Dedifferentiated amniotic fluid mesenchymal stem cell (primary cell): Measurements from ENCODE around the gene CTNND2.
"Not testable (repeated sequence)": the region's sequence is repeated elsewhere in the genome, so short reads cannot be mapped to it uniquely, and the experiment has no call there.

ENCODE experiments used
- DNase-seq: peaks from one replicate; pipeline ENCODE4 v3.0.0-alpha.2; 2016; ENCODE audit errors: extremely low spot score

CTNND2 gene

DNA sequence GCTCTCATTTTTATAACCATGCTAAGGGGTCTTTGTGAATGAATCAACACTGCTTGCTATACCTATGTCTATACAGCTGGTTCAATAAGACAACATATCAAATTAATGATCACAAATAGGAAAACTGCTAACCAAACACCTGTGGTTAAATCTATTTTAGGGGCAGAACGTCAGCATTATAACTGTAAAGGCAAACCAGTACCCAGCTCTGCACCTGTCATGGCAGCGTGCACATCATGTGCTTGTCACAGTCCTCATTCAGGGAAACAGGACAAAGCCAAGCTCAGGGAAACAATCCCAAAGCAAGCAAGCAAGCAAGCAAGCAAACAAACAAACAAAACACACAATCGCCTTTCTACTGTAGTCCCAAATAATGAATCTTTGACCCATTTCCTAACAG lies 865.5 kb downstream of the CTNND2 start:
- DNase-seq, result no peak

DNA sequence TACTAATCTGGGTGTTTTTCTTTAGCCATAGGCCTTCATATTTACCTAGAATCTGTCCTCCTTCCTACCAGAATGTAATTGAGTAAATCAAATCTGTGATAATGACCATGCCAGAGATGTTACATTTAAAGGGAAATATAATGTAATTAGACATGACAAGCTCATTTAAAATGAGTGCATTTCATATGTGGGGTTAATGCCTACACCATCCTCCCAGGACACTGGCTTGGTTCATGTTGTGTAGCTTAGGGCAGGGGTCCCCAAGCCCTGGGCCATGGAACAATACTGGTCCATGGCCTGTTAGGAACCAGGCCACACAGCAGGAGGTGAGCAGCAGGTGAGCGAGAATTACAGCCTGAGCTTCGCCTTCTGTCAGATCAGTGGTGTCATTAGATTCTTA lies 866.3 kb downstream of the CTNND2 start:
- DNase-seq, result no peak

GRCh38 chr5:11037080-11037479 lies 867.2 kb downstream of the CTNND2 start:
- no peak for DNase-seq

DNA sequence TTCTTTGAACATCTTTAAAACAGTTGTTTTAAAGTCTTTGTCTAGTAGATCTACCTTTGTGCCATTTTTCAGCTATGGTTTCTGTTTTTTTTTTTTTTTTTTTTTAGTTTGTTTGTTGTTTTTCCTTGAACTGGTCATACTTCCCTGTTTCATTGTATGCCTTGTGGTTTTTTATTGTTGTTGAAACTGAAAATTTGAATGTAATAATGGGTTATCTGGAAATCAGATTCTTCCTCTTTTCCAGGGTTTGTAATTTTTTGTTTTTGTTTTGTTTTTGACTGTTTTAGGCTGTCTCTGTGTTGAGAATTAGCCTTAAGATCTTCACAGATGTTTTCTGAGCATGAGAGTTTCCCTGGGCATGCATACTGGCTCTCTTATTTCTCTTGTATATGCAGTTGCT lies 873.6 kb downstream of the CTNND2 start:
- DNase-seq, result no peak

DNA sequence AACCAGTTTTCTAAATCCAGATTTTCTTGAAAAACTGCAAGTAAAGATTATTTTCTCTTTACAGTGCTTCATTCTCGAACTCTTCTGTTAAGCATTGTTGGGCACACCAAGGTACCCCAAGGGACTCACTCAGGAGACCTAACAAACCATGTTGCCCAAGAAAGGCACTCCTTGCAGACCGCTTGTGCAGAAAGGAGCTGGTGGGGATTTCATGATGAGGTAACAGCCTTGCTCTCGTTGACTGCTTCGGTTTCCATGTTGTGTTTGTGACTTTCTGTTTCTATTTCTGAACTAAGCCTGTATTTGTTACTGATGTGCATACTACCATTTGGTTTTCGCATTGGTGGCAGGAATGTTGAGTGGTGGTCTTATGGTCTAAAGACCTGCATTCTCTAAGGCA lies 876.6 kb downstream of the CTNND2 start:
- no peak for DNase-seq

GRCh38 chr5:11026543-11026942 lies 877.7 kb downstream of the CTNND2 start:
- DNase-seq, result no peak

DNA sequence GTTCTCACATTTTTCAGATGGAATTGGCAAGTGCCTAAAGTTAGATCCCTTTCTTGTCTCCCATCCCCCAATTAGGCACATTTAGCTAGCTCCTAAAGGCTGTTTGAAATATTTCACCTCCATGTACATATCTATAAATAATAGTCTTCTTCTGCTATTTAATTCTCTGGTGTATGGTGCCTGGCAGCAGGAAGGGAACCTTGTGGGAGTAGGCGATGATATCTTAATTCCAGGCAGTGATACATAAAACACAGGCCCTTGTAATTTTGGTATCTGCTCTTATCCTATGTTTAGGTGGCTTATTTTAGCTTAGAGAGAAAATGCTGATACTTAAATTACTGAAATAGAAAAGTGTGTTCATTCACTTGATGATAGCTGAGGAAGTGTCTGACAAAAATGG lies 880.3 kb downstream of the CTNND2 start:
- no peak for DNase-seq

DNA sequence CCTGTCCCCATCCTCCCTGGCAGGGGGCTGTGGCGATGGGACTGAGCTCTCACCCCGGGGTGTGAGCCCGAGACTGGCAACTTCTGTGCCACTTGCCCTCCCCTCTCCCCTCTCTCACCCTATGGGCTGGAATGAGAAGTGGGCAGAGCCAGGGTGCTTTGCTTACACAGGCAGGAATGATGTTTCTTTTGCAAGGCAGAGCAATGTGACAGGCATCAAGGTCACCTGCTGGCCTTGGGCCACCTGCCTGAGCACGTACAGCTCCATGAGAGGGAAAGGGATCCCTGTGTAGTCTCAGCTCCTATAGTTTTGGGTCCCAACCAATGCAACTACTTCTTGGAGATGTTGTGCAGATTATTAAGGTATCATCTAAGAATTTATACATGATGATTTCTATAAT lies 890.5 kb downstream of the CTNND2 start:
- no peak for DNase-seq

GRCh38 chr5:11012295-11012694 lies 892.0 kb downstream of the CTNND2 start:
- no peak for DNase-seq

DNA sequence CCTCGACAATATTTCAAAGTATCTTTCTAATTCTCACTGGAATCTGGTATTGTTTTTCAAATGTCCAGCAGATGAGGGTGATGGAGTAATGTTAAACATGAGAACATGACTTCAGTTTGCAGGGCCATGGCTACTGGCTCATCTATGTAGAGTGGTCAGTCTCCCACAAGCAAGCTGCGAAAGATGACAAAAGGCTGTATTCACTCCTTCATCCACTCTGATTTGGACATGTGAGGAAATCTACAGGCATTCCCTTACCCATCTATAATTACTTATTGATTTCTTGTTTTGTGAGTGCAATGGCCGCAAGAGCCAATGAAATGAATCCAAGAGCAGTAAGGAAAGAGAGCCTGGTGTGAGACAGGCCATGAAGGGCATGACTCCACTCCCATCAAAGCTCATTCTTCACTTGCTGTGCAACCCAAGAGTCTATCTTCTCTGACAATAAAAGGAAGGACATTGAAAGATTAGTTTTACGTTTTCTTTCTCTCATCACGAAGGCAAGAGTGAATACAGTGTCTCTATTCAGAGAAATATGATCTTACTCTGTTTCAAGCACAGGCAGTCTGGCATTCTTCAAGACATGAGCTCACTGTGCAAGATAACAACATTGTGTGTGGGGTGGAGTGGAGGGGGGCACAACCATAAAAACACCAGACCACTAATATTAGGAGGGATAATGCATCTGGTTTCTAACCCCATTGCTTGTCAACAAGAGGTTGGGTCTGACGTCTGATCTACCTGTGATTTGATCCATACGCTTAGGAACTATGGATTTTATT lies 893.6 kb downstream of the CTNND2 start:
- DNase-seq, result no peak

DNA sequence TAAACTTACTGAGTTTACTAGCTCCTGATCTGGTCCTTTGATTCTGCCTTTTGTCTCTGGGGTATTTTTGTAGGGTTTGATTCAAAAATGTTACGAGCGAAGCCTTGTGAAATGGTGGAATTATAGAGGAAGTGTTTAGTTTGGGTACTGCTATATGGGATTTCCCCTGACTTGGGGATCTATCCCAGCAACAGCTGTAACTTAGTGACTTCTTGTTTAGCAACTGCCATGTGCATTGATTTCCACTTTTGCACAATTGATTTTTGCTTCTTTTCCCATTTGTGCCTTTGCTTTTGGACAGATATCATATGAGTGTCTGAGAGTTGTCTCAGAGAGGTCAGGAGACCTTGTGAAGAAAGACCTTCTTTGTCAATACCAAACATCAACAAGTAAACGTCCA lies 894.7 kb downstream of the CTNND2 start:
- no peak for DNase-seq

DNA sequence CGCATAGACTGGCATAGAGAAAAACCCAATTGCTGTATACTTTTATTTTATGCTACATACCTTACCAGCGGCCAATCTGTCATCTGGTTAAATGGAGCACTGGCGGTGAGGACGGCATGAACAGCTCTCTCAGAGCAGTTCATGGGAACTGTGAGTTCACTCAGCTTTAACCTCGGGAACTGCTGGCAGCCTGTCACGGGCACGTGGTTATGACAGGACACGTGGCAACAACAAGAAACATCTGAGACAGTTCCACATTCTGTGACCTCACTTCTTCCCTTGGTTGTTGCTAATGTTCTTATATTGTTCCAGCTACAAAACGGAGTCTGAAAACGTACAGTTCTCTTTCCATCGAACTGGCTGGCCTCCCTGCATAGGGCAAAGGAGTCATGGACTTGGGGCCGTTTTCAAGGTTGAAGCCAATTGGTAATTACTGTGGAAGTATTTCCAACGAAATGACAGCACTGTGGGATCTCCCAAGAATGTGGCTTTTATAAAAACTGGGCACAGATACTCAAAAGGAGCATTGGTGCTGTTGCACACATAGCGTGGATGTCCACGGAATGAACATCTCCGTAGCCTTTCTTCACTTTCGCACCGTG lies 896.9 kb downstream of the CTNND2 start:
- DNase-seq, result no peak

GRCh38 chr5:11004523-11004922 lies 899.7 kb downstream of the CTNND2 start:
- DNase-seq, result not testable (repeated sequence)

DNA sequence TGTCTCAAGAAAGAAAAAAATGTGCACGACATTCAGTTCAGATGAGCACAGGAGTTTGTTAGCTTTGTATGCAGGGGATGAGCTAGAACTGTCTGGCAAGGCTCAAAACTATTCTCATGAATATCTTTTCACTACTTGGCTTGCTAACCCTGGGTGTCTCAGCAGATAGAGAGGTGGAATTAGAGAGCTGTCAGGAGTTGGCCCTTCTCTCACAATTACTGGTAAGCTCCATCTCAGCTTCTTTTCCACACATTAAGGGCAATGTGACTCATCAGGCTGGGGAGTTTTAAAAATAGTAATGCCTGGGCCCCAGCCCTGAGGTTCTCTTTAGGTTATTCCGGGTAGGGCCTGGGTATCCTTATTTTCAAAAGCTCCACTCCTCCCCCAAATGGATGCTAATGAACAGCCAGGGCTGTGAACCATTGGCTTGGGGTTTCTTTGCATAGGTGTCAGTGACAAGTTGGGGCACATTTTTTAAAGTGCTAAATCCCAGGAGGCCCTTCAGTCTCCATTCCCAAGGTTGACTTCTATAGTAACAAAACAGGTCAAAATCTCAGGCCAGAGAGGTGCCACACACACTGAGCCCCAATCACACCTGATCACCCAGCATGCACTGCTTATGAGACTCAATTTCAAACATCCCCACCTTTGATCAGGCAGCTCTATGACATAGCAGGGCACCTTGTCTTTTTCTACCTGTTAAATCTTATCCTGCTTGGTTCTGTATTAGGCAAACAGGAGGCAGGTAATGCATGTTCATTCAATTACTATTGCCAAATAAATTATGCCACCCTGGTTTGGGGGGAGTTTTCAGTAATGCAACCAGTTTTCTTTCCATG lies 903.5 kb downstream of the CTNND2 start:
- no peak for DNase-seq

- DNase-seq, result no peak
These were observed 904.5 kb downstream of the CTNND2 start for GRCh38 chr5:10999714-11000113.

GRCh38 chr5:10995891-10996290 lies 908.4 kb downstream of the CTNND2 start:
- no peak for DNase-seq

DNA sequence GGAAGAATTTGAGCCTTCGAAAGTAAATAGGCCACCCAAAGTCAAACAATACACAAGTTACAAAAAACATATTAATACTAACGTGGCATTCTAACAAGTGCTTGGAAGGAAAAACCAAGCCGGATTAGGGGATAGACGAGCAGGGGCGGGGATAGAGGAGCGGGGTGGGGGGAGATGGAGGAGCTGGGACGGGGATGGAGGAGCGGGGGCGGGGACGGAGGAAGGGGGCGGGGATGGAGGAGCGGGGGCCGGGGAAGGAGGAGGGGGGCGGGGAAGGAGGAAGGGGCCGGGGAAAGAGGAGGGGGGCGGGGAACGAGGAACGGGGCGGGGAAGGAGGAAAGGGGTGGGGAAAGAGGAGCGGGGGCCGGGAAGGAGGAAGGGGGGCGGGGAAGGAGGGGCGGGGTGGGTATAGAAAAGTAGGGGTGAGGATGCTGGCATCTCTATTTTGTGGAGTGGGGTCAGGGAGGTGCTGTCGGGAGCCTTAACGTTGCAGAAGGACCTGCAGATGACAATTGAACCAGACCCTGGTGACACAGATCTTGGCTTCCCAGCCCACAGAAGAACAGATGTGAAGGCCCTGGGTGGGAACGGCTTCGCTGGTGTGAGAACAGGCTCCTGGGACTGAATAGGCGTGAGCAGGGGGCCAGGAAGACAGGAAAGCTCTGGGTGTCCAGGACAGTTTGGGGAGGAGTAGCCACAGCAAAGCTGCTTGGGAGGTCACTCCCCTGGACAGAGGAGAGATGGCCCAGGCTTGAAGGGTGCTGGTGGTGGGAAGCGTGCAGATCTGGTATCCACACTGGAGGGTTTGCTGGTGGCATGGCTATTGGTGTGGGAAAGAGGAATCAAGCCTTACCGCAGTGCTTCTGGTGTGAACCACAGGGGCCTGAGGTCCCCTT lies 909.9 kb downstream of the CTNND2 start:
- no peak for DNase-seq

DNA sequence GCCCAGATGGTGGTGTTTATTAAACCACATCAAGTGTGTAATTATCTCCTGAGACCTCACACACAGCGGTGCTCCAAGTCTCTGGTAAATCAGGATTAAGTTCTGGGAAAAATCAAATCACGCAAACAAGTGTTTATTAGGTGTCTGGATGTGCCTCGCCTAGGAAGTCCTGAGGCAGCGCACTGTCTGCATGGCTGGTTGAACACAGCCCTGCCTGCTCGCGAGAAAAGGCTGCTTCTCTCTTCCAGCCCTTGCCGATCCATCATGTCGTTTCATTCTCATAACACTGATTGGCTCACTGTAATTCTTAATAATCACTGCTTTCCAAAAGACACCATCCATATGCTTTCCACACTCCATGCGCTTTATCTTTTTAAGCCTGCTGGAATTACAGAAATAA lies 913.6 kb downstream of the CTNND2 start:
- DNase-seq, result no peak

- no peak for DNase-seq
These were observed 914.5 kb downstream of the CTNND2 start for GRCh38 chr5:10989577-10990263.

DNA sequence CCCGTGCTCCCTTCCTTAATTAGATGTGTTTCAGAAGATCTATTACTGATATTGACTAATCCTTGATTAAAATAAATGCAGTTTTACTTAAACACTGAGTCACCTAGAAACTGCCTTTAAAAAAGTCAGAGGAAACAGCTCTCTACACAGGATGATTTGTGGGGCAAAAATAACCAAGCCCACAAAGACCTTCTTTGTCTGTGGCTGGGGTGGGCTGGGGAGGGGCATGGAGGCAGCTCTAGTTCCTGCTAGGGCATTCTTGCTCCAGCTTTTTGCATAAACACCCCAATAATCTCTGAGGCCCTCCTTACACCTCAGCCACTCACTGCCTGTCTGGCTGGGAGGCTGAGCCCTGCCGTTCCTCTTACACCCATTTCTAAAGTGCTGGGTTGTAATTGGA lies 915.6 kb downstream of the CTNND2 start:
- DNase-seq, result no peak

- no peak for DNase-seq
These were observed 916.2 kb downstream of the CTNND2 start for GRCh38 chr5:10987925-10988504.
